Activated CD4-positive, alpha-beta T cell treated with anti-CD3 and anti-CD28 coated beads for 1 hour (primary cell): ENCODE data around the gene NTN4.

Source experiments
- DNase-seq: peaks from one replicate; pipeline ENCODE4 v3.0.0-alpha.2; 2020

NTN4 gene

GRCh38 chr12:95653771-95654546, 136.6 kb downstream of the NTN4 start:
- no peak for DNase-seq

DNA sequence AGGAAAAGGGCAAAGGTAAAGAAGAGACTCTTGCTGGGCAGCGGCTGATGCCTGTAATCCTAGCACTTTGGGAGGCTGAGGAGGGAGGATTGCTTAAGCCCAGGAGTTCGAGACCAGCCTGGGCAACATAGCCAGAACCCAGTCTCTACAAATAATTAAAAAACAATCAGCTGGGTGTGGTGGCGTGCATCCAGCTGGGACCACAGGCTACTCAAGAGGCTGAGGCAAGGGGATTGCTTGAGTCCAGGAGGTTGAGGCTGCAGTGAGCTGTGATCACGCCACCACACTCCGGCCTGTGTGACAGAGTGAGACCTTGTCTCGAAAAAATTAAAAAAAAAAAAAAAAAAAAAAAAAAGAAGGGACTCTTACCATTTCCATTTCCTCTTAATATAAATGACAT, 138.9 kb downstream of the NTN4 start:
- no peak for DNase-seq

GRCh38 chr12:95648990-95649791, 141.4 kb downstream of the NTN4 start:
- DNase-seq = no peak

DNA sequence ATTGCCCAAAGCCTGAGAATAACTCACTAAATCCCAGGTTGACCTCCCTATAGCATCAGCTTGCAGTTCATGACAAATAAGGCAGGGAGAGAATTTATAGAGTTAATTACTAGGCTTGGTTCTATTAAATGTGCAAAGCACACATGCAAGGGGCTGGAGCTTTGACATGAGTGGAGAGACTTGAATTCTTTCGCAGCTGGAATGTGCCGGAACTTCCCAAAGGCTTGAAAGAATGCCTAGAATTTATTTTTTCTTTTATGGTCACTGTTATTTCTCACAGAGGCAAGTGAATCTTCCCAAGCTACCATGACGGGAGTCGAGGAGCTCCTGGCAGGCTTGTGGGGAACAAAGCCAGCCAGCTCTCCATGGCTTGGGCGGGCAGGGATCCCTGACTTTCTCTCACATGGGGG, 143.8 kb downstream of the NTN4 start:
- DNase-seq = no peak

DNA sequence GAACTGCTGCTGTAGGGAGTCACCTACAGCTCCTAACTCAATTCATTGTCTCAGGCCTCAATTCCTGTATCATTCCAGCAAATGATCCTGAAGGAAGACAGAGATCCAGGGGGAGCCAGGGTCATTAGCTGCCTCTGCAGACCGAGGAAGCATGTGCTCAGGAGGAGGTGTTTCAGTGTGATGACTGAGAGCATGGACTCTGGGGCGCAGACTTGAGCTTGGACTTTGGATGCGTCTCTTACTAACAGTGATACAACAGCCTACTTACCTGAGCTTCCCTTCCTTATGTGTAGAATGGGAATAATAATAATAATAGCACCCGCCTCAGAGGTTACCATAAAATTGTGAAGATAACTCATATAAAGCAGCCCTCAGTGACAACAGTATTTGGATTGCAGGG, 147.3 kb downstream of the NTN4 start:
- DNase-seq = no peak

- DNase-seq = no peak
These were observed 148.0 kb downstream of the NTN4 start for GRCh38 chr12:95642583-95642982.

DNA sequence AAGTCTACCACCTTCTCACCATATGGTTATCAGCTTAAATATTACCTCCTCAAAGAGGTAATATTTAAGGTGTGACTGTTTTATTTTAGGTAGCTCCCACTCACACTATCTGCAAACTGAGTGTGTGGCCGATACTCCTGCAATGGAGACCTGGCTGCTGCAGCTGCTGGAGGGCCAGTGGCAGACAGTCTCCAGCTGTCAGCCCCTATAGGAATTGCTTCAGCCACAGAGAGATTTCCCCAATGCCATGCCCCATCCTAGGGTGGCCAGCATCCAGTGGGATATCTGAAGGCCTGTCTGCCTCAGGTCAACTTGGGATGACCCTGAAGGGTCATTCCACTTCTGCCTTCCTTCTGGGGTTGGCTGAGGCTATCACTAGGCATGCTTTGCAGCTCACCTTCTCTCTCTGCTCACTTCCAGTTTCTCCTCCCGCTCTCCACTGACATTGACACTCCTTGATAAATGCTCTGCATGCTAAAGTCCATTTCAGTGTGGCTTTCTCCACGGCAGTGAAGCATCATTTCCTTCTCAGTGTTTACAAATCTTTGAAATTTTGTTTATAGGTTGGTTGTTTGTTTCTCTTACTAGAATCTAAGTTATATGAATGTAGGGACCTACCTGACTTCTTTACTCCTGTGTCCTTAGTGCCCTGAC, 149.1 kb downstream of the NTN4 start:
- no peak for DNase-seq

DNA sequence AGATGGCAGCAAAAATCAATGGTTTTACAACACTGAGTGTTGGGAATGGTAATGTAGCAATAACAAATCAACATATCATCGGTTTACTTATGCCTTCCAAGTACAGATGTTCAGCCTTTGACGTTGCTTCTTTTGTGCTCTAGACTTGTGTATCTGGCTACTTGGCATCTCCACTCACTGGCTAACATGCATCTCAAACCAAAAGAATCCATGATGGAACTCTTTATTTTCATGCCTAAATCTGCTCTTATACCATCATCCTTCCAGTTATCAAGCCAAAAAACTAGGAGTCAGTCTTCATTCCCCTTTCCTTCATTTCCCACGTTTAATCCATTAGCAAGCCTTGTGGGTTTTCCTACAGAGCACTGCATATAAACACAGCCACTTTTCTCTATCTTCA, 150.0 kb downstream of the NTN4 start:
- DNase-seq = no peak

DNA sequence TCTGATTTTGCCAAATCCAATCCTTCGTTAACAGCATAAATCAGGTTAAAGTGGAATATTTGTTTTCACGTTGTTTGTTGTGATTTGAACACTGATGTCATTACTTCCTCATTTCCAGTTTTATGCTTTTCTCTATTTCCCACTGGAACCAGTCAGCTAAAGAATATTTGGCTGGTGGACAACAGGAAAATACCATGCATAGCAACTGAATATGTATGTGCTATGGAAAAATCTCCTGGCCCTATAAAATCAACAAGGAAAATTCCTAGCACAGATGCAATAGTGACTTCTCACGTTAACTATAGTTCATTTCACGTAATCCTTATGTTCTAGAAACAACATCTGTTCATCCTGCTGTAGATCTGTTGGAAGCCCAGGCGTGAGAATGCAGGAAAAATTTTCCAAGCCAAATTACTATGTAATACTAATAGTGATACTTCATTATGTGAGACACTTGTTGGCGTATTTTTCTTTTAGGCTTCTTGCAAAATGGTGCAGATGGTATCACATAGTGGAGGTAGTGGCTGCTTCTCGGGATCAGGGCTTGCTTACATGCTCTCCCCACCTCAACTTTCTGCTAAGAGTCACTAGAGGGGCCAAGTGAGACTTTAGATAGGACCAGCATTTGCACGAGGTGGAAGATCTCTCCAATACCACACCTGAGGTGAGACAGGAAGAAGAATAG, 153.0 kb downstream of the NTN4 start:
- DNase-seq = no peak

DNA sequence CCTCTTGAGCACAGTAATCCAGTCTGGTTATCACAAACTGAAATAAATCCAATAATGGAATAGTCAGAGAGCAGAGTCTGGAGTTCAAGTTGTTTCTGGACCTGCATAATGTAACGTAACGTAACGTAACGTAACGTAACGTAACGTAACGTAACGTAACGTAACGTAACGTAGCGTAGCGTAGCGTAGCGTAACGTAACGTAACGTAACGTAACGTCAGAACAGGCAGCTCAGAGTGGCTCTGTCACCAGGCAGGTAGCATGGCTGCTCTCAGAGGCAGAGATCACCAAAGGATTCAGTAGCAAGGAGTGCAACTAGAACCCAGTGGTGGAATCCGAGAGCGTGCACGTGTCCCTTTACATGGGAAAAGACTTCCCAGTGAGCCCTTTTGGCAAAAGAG, 153.6 kb downstream of the NTN4 start:
- DNase-seq = no peak

DNA sequence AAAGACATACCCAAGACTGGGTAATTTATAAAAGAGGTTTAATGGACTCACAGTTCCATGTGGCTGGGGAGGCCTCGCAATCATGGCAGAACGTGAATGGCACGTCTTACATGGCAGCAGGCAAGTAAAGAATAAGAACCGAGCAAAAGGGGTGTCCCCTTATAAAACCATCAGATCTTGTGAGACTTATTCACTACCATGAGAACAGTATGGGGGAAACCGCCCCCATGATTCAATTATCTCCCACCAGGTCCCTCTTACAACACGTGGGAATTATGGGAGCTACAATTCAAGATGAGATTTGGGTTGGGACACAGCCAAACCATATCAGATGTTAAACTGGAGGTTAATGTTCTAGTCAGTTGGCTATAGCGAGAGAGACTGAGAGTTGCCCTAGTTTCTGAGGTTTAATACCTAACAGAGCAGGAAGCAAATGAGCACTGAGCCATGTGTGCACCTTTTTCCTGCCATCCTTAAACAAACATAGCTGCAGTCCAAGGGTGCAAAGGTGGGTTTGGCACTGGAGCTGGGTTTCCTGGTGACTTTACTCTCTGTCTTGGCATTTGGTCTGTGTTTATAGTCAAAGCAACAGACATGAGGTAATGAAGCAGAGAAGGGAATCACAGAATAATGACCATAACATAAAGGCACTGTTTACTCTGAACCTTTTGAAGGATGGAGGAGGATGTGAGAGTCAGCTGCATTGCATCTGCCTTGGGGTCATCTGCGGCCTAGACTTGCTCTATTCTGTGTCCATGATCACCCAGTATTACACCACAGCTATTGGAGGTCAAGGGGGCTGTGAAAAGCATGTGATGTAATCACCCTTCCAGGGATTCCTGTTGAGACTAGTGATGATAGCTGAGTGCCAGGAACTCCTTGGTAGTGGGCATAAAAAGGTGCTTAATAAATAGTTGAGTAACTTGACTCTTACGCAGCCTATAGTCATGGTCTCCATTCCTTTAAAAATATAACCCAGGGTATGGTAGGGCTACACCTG, 155.6 kb downstream of the NTN4 start:
- DNase-seq = no peak

- no peak for DNase-seq
These were observed 156.7 kb downstream of the NTN4 start for GRCh38 chr12:95633732-95634465.

DNA sequence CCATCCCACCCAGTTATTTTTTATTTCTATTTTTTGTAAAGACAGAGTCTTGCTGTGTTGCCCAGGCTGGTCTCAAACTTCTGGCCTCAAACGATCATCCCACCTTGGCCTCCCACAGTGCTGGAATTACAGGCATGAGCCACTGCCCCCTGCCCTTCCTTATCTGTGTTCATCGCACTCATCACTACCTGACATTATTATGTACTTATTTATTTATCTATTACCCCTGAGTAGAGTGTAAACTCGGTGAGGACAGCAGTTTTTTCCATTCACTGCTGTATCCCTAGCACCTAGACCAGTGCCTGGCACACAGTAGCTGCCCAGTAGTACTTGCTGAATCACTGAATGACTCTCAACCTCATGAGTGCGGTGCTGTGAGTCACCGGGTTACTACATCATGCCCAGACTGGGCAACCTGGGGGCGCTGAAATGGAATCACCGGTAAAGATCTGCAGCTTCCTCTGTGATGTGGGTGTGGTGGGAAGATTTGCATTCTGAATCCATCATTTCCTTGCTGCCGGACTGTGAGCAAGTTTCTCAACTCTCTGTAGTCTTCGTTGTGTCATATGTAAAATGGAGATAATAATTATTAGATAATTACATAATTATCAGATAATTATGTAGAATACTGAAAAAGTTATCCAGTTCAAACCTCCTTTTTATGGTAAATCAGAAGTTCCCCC, 157.4 kb downstream of the NTN4 start:
- DNase-seq = no peak

DNA sequence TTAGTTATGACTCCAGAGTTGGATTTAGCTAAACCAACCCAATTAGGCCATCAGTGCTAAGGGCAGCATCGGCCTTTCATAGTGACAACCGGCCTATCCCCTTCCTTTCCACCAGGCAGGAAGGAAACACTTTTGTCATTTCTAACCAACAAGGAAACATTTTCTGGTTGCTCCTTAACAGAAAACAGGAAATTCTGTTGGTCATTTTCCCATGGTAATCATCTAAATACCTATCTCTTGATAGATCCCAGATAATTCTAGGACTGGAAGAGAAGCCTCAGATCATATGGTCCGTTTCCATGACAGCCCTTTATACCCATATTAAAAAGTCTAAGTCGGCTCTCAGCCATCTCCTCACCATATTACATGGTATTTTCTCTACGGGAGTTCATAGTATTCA, 160.1 kb downstream of the NTN4 start:
- no peak for DNase-seq

GRCh38 chr12:95629392-95629791, 161.2 kb downstream of the NTN4 start:
- DNase-seq = no peak

GRCh38 chr12:95626854-95627253, 163.7 kb downstream of the NTN4 start:
- no peak for DNase-seq

DNA sequence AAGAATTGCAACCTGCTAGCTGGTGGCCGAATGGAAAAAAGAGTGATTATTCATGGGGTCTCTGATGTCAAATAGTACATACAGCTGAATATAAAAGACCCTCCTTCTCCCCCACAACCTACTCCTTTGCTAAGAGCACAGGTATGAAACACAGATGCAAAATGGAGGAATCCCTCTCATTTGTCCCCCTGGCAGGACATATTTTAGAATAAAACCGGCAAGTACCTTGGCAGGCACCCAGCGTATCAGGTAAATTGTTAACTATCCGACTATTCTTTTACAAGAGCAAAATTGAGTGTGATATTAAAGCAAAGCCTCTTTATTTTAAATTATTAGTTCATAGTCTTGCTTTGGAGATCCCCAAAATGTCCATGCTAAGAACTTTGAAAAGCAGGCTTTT, 165.6 kb downstream of the NTN4 start:
- DNase-seq = no peak

DNA sequence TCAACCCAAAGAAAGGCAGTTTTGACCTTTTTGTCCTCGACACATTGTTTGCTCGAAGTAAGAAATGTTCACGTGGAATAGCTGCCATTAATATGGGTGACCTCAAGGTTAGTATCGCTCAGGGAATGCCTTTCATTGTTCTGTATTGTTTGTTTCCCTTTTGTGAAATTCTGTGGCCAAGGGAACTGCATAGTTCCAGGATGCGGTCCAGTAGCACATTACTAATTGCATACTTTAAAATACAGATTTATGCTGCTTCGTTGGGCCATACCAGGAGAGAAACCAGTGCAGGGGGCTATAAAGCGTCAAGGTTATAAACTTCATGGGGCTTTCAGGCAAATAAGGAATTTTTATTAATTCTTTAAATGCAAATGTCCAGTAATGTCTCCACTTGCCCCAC, 166.0 kb downstream of the NTN4 start:
- no peak for DNase-seq

- DNase-seq = no peak
These were observed 166.9 kb downstream of the NTN4 start for GRCh38 chr12:95623554-95624170.

DNA sequence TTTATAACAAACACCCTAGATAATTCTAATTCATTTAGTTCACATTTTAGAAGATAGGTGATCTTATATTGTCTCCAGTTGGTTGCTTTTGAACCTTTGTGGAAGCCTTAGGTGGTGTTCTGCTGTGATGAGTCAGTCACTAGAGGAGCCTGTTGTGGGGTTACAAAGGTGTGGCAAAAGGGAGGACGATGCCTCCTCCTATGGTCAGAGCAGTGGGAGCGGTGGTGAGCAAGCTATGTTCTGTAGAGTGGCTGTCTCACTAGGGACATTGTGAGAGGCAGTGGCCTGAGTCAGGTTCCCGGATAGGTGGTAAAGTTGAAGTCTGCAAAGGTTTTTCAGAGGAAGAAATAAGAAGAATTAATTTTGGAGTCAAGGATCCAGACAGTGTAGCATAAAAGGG, 167.7 kb downstream of the NTN4 start:
- DNase-seq = no peak
